ENCODE measurements around the gene JMJD4. TPM values are rescaled to one million over a fixed set of nuclear protein-coding genes. Genes with fewer than 3 reads are reported as not detected.

The JMJD4 gene
- total RNA-seq, 1 experiment from 2014 or later, result 24.4 TPM

DNA sequence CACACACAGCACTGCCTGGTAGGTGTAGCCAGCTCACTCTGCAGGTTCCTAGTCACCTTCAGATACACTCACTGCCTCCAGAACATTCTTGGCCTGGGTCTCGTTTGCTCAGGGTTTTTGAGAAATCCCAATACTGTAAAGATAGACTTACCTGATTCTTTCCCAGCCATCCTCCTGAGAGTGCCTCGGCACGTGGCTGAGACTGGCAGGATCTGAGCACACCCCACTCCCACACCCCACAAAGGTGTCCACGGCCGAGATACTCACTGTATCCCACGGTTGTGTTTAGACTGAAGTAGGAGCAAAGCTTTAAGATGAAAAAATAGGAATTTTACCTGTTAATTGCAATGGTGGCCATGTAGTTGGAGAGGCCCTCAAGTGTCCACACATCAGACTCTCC is 33.5 kb upstream of the JMJD4 start:
- Histone ChIP-seq H4K20me1 (ENCODE audit: control insufficient read depth, insufficient read depth, insufficient read length) (no peaks in the 10 kb centered on the region), H3K14ac (ENCODE audit: insufficient read depth, low read length) (no peak overlapping the region), H2BK120ac (ENCODE audit: low read depth, low read length, poor library complexity, severe bottlenecking) (no peak overlapping the region), H4K91ac (ENCODE audit: insufficient read length, low read depth, low read length) (no peak overlapping the region), H3K4me1 (ENCODE audit: insufficient read depth, low read length) (no peaks in the 10 kb centered on the region), H2BK12ac (ENCODE audit: insufficient read length, low read depth, low read length) (no peak overlapping the region), H3K4me2 (ENCODE audit: insufficient read depth, insufficient read length, low read length) (no peak overlapping the region), H3K79me2 (ENCODE audit: insufficient read depth, low read length) (no peaks in the 10 kb centered on the region), H2AFZ (ENCODE audit: low read length) (no peak overlapping the region), H3K79me1 (ENCODE audit: insufficient read depth, low read depth, low read length, poor library complexity, severe bottlenecking) (no peaks in the 10 kb centered on the region), H3T11ph (ENCODE audit: low read length) (no peak overlapping the region), H3K9ac (ENCODE audit: extremely low read depth, insufficient read length, low read length) (no peak overlapping the region), H3K18ac (ENCODE audit: insufficient read length, low read depth, low read length) (no peak overlapping the region), H3K23me2 (ENCODE audit: insufficient read length, low read depth, low read length, poor library complexity, severe bottlenecking) (no peaks in the 10 kb centered on the region), H3K27me3 (ENCODE audit: insufficient read depth, low read length) (no peaks in the 10 kb centered on the region), H4K8ac (replicated peaks; ENCODE audit: insufficient read length, low read depth, low read length) (no peak overlapping the region), H2BK15ac (ENCODE audit: low read depth, low read length) (no peak overlapping the region), H2AK5ac (ENCODE audit: insufficient read length, low read length) (no peak overlapping the region), H4K5ac (ENCODE audit: insufficient read length, low read depth, low read length) (no peak overlapping the region), H3K4ac (ENCODE audit: low read depth, low read length) (no peak overlapping the region), H3K56ac (ENCODE audit: insufficient read length, low read depth, low read length) (no peak overlapping the region), H3K9me3 (ENCODE audit: control insufficient read depth, low read depth, low read length) (no peaks in the 10 kb centered on the region), H2BK20ac (ENCODE audit: low read depth, low read length, poor library complexity, severe bottlenecking) (no peak overlapping the region), H3K27ac (ENCODE audit: insufficient read length, low read depth, low read length) (no peak overlapping the region), H3K23ac (ENCODE audit: insufficient read length, low read depth, low read length) (no peak overlapping the region), H2BK5ac (ENCODE audit: insufficient read length, low read length) (no peak overlapping the region)
- no peaks in the 10 kb centered on the region for H3K27me3 Mint-ChIP-seq (ENCODE audit: low read depth)
- no peak for DNase-seq
- H3K36me3 Mint-ChIP-seq (ENCODE audit: insufficient read depth in 1 of 3, low read depth in 3 of 3), result peaks cover 24 to 58% (median 49%) of the 10 kb centered on the region in 3 experiments
- no peaks in the 10 kb centered on the region for H3K9me3 Mint-ChIP-seq
- H3K4me3 Mint-ChIP-seq, result no peak overlapping the region
- H3K4me1 Mint-ChIP-seq, result peaks cover 0 to 7% of the 10 kb centered on the region in 2 experiments; a peak in 2 of 4 replicates
- WGBS (ENCODE audit: extremely low coverage, insufficient read length, low lambda C conversion rate), result no CpG with 5 or more reads among the region's 6 CpGs
- TF ChIP-seq, protein P1, sequence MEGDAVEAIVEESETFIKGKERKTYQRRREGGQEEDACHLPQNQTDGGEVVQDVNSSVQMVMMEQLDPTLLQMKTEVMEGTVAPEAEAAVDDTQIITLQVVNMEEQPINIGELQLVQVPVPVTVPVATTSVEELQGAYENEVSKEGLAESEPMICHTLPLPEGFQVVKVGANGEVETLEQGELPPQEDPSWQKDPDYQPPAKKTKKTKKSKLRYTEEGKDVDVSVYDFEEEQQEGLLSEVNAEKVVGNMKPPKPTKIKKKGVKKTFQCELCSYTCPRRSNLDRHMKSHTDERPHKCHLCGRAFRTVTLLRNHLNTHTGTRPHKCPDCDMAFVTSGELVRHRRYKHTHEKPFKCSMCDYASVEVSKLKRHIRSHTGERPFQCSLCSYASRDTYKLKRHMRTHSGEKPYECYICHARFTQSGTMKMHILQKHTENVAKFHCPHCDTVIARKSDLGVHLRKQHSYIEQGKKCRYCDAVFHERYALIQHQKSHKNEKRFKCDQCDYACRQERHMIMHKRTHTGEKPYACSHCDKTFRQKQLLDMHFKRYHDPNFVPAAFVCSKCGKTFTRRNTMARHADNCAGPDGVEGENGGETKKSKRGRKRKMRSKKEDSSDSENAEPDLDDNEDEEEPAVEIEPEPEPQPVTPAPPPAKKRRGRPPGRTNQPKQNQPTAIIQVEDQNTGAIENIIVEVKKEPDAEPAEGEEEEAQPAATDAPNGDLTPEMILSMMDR (conservative IDR thresholded peaks at IDR 0.05), result no peak
- H3K27ac Mint-ChIP-seq, result 0 out of 7 replicates have a peak overlapping the region, but pooled peaks of 1 of the 3 experiments have one; percentile 23

Measured in H9 (cell line).